GM23338 (cell line): Measurements from ENCODE around the gene FLNB. TPM values are rescaled to one million over a fixed set of nuclear protein-coding genes. Genes with fewer than 3 reads are reported as not detected.

Source experiments
- ATAC-seq: fragments of 200-7000 bp; cut with Tn5 transposase; 3 replicates; pipeline ENCODE4 v1.9.1; 2020
- DNase-seq: peaks from one replicate; pipeline ENCODE4 v3.0.0-alpha.2; 2015; ENCODE audit warnings: low spot score
- H2AFZ ChIP-seq: fragments of 200-600 bp; sonication (generic); 2 replicates; pipeline ENCODE4 v1.8.0; 2016; ENCODE audit warnings: antibody characterized with exemption, mild to moderate bottlenecking, moderate library complexity
- H3F3A ChIP-seq: fragments of 200-600 bp; sonication (generic); replicated peaks from 2 replicates; pipeline ENCODE4 v1.8.0; 2017; ENCODE audit warnings: antibody characterized with exemption, mixed run types, low read depth
- H3K27ac ChIP-seq: fragments of 200-600 bp; sonication (generic); 2 replicates; pipeline ENCODE4 v1.6.1; 2016; ENCODE audit warnings: low read depth
- H3K27me3 ChIP-seq: fragments of 200-600 bp; sonication (generic); 2 replicates; pipeline ENCODE4 v1.8.0; 2016; ENCODE audit warnings: mild to moderate bottlenecking, mixed run types, moderate library complexity; ENCODE audit not compliant: insufficient read depth
- H3K36me3 ChIP-seq: fragments of 200-600 bp; sonication (generic); 2 replicates; pipeline ENCODE4 v1.8.0; 2016; ENCODE audit warnings: mild to moderate bottlenecking; ENCODE audit not compliant: insufficient read depth
- H3K4me1 ChIP-seq: fragments of 200-600 bp; sonication (generic); 2 replicates; pipeline ENCODE4 v1.8.0; 2016; ENCODE audit warnings: mild to moderate bottlenecking, moderate library complexity; ENCODE audit not compliant: insufficient read depth
- H3K4me2 ChIP-seq: fragments of 200-600 bp; sonication (generic); 2 replicates; pipeline ENCODE4 v1.7.1; 2017; ENCODE audit warnings: mixed run types
- H3K4me3 ChIP-seq: fragments of 200-600 bp; sonication (generic); 2 replicates; pipeline ENCODE4 v1.6.1; 2016; ENCODE audit warnings: mixed run types
- H3K79me2 ChIP-seq: fragments of 200-600 bp; sonication (generic); replicated peaks from 2 replicates; pipeline ENCODE4 v1.8.0; 2017; ENCODE audit warnings: mild to moderate bottlenecking; ENCODE audit not compliant: insufficient read depth
- H3K9me2 ChIP-seq: fragments of 200-600 bp; sonication (generic); 2 replicates; pipeline ENCODE4 v1.8.0; 2017; ENCODE audit not compliant: insufficient read depth
- H4K20me1 ChIP-seq: fragments of 200-600 bp; sonication (generic); replicated peaks from 2 replicates; pipeline ENCODE4 v1.8.0; 2017; ENCODE audit warnings: mild to moderate bottlenecking; ENCODE audit not compliant: insufficient read depth
- H3K27ac Mint-ChIP-seq: 2 replicates; pipeline ENCODE4 v1.8.0; 2020; ENCODE audit warnings: inconsistent platforms, mild to moderate bottlenecking, moderate library complexity, mixed read lengths
- H3K27me3 Mint-ChIP-seq: 3 replicates; pipeline ENCODE4 v1.8.0; 2022; ENCODE audit warnings: low read depth, mild to moderate bottlenecking, moderate library complexity, mixed read lengths, inconsistent platforms; ENCODE audit not compliant: insufficient read depth, poor library complexity
- H3K36me3 Mint-ChIP-seq: 3 replicates; pipeline ENCODE4 v1.8.0; 2021; ENCODE audit warnings: low read depth, mild to moderate bottlenecking, inconsistent platforms, moderate library complexity, mixed read lengths
- H3K4me1 Mint-ChIP-seq: 3 replicates; pipeline ENCODE4 v1.8.0; 2020; ENCODE audit warnings: mild to moderate bottlenecking, inconsistent platforms, mixed read lengths
- H3K4me3 Mint-ChIP-seq: 3 replicates; pipeline ENCODE4 v1.8.0; 2021; ENCODE audit warnings: moderate library complexity, mild to moderate bottlenecking, inconsistent platforms, mixed read lengths
- H3K9me3 Mint-ChIP-seq: 3 replicates; pipeline ENCODE4 v1.8.0; 2020; ENCODE audit warnings: moderate library complexity, mild to moderate bottlenecking, inconsistent platforms, mixed read lengths
- CREB1 ChIP-seq: fragments of 250-450 bp; sonication (Bioruptor Pico); IDR thresholded peaks from 2 replicates; pipeline ENCODE4 v1.5.0; 2020; ENCODE audit warnings: low read depth, mild to moderate bottlenecking, moderate library complexity
- EZH2 ChIP-seq: fragments of 200-600 bp; sonication (generic); IDR thresholded peaks from one replicate; pipeline ENCODE4 v1.8.0; 2017; ENCODE audit warnings: antibody characterized with exemption, mild to moderate bottlenecking, low read depth; ENCODE audit not compliant: unreplicated experiment
- EZH2phosphoT487 ChIP-seq: fragments of 200-600 bp; sonication (generic); IDR thresholded peaks from one replicate; pipeline ENCODE4 v1.8.1; 2018; ENCODE audit warnings: antibody characterized with exemption; ENCODE audit not compliant: unreplicated experiment
- JUNB ChIP-seq: IDR thresholded peaks from one replicate; pipeline ENCODE4 v1.6.1; 2016; ENCODE audit warnings: antibody characterized with exemption; ENCODE audit not compliant: unreplicated experiment
- NANOG ChIP-seq: IDR thresholded peaks from 2 replicates; pipeline ENCODE4 v1.6.1; 2016; ENCODE audit warnings: antibody characterized with exemption, borderline replicate concordance
- POLR2AphosphoS5 ChIP-seq: IDR thresholded peaks from 2 replicates; pipeline ENCODE4 v1.6.1; 2016; ENCODE audit warnings: antibody characterized with exemption, low read depth
- STAT1 ChIP-seq: IDR thresholded peaks from one replicate; pipeline ENCODE4 v1.6.1; 2016; ENCODE audit warnings: antibody characterized with exemption; ENCODE audit not compliant: unreplicated experiment
- ZNF114 ChIP-seq: fragments of 250-450 bp; sonication (Bioruptor Pico); IDR thresholded peaks from 2 replicates; pipeline ENCODE4 v1.5.0; 2020; ENCODE audit warnings: mild to moderate bottlenecking, moderate library complexity
- ZNF331 ChIP-seq: fragments of 250-450 bp; sonication (Bioruptor Pico); IDR thresholded peaks from 2 replicates; pipeline ENCODE4 v1.5.0; 2020; ENCODE audit warnings: low read depth, mild to moderate bottlenecking, moderate library complexity
- polyA plus RNA-seq: library from polyadenylated mRNA; unstranded; fragments of >200 nt; fragmentation: Nextera tagmentation; extraction: Ambion mirVana; gene quantifications from 2 replicates; pipeline ENCODE4 v1.2.1, GENCODE V29; 2016
- total RNA-seq: library from RNA; depleted of rRNA; stranded (reverse); fragments of >200 nt; shearing (Covaris generic); gene quantifications from 2 replicates; pipeline ENCODE4 v1.2.3, GENCODE V29; 2014
- TF ChIP-seq, protein P1 (sequence below): fragments of 250-450 bp; sonication (Bioruptor Pico); IDR thresholded peaks from 2 replicates; pipeline ENCODE4 v1.5.0; 2020; ENCODE audit warnings: mild to moderate bottlenecking, moderate library complexity
- TF ChIP-seq, protein P2 (sequence below): IDR thresholded peaks from 2 replicates; pipeline ENCODE4 v1.6.1; 2016; ENCODE audit warnings: antibody characterized with exemption
- TF ChIP-seq, protein P3 (sequence below): IDR thresholded peaks from one replicate; pipeline ENCODE4 v1.6.1; 2018; ENCODE audit warnings: antibody characterized with exemption; ENCODE audit not compliant: unreplicated experiment
- TF ChIP-seq, protein P4 (sequence below), 2 experiments: fragments of 200-600 bp in 1 of 2; sonication (generic) in 1 of 2; conservative IDR thresholded peaks; 2 replicates each; pipeline versions ENCODE4 v1.5.1 to v1.6.1; 2016 to 2017; ENCODE audit warnings: antibody characterized with exemption in 2 of 2, low read depth in 2 of 2, mild to moderate bottlenecking in 2 of 2, moderate library complexity in 1 of 2

The FLNB gene
- total and polyA plus RNA-seq, 2 experiments from 2014 or later = 39.7 to 179 TPM

DNA sequence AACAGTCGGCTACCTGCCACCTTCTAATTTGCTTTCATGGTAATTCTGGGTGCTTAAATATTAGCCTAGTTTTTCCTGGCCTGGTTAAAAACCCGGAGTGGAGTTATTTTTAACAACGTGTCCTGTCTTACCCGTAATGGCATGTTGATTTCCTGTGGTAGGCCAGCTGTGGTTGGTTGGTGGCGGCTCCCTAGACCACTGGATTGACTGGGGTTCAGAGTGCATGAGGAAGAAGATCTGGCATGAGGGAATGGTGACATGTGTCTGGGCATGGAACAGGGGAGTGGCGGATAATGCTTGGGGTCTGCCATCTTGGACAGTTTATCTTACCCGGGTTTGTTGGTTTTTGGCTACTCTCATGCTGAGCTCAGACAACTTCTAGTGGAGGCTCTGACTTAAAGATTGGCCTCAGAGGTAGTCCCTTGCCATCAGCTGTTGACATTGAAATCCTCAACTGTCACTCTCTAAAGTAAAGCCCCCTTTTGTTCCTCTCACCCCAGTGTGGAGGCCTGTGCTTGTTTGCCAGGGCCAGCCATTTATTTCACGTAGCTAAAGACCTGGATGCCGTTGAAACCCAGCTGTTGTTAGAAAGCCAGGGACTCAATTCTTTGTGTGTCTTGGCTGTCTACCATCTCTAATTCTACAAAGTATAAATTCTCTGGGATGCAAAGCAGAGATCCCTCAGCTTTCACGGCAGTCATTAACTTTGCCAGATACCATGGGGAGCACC, 121.0 kb downstream of the FLNB start:
- Histone ChIP-seq H3F3A (no peaks in the 10 kb centered on the region), H3K79me2 (no peaks in the 10 kb centered on the region; the same call in 1 of the 2 replicates), H3K27me3 (no peaks in the 10 kb centered on the region), H3K4me2 (no peak overlapping the region), H3K36me3 (peaks cover 42% of the 10 kb centered on the region), H2AFZ (no peak overlapping the region), H3K4me1 (no peaks in the 10 kb centered on the region), H4K20me1 (0 out of 2 replicates have a peak, but pooled peaks cover 4% of the 10 kb centered on the region), H3K27ac (no peak overlapping the region), H3K4me3 (no peak overlapping the region), H3K9me2 (no peaks in the 10 kb centered on the region)
- H3K27ac Mint-ChIP-seq = no peak overlapping the region
- H3K4me1 Mint-ChIP-seq = no peaks in the 10 kb centered on the region
- TF ChIP-seq EZH2phosphoT487 (no peak), EZH2 (no peak), STAT1 (no peak), JUNB (no peak), NANOG (no peak), ZNF331 (no peak), POLR2AphosphoS5 (no peak), CREB1 (CRISPR knock-in tag) (no peak), ZNF114 (CRISPR knock-in tag) (no peak)
- TF ChIP-seq, protein P1, sequence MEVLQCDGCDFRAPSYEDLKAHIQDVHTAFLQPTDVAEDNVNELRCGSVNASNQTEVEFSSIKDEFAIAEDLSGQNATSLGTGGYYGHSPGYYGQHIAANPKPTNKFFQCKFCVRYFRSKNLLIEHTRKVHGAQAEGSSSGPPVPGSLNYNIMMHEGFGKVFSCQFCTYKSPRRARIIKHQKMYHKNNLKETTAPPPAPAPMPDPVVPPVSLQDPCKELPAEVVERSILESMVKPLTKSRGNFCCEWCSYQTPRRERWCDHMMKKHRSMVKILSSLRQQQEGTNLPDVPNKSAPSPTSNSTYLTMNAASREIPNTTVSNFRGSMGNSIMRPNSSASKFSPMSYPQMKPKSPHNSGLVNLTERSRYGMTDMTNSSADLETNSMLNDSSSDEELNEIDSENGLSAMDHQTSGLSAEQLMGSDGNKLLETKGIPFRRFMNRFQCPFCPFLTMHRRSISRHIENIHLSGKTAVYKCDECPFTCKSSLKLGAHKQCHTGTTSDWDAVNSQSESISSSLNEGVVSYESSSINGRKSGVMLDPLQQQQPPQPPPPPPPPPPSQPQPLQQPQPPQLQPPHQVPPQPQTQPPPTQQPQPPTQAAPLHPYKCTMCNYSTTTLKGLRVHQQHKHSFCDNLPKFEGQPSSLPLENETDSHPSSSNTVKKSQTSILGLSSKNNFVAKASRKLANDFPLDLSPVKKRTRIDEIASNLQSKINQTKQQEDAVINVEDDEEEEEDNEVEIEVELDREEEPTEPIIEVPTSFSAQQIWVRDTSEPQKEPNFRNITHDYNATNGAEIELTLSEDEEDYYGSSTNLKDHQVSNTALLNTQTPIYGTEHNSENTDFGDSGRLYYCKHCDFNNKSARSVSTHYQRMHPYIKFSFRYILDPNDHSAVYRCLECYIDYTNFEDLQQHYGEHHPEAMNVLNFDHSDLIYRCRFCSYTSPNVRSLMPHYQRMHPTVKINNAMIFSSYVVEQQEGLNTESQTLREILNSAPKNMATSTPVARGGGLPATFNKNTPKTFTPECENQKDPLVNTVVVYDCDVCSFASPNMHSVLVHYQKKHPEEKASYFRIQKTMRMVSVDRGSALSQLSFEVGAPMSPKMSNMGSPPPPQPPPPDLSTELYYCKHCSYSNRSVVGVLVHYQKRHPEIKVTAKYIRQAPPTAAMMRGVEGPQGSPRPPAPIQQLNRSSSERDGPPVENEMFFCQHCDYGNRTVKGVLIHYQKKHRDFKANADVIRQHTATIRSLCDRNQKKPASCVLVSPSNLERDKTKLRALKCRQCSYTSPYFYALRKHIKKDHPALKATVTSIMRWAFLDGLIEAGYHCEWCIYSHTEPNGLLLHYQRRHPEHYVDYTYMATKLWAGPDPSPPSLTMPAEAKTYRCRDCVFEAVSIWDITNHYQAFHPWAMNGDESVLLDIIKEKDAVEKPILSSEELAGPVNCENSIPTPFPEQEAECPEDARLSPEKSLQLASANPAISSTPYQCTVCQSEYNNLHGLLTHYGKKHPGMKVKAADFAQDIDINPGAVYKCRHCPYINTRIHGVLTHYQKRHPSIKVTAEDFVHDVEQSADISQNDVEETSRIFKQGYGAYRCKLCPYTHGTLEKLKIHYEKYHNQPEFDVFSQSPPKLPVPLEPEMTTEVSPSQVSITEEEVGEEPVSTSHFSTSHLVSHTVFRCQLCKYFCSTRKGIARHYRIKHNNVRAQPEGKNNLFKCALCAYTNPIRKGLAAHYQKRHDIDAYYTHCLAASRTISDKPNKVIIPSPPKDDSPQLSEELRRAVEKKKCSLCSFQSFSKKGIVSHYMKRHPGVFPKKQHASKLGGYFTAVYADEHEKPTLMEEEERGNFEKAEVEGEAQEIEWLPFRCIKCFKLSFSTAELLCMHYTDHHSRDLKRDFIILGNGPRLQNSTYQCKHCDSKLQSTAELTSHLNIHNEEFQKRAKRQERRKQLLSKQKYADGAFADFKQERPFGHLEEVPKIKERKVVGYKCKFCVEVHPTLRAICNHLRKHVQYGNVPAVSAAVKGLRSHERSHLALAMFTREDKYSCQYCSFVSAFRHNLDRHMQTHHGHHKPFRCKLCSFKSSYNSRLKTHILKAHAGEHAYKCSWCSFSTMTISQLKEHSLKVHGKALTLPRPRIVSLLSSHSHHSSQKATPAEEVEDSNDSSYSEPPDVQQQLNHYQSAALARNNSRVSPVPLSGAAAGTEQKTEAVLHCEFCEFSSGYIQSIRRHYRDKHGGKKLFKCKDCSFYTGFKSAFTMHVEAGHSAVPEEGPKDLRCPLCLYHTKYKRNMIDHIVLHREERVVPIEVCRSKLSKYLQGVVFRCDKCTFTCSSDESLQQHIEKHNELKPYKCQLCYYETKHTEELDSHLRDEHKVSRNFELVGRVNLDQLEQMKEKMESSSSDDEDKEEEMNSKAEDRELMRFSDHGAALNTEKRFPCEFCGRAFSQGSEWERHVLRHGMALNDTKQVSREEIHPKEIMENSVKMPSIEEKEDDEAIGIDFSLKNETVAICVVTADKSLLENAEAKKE (CRISPR knock-in tag) = no peak
- TF ChIP-seq, protein P2, sequence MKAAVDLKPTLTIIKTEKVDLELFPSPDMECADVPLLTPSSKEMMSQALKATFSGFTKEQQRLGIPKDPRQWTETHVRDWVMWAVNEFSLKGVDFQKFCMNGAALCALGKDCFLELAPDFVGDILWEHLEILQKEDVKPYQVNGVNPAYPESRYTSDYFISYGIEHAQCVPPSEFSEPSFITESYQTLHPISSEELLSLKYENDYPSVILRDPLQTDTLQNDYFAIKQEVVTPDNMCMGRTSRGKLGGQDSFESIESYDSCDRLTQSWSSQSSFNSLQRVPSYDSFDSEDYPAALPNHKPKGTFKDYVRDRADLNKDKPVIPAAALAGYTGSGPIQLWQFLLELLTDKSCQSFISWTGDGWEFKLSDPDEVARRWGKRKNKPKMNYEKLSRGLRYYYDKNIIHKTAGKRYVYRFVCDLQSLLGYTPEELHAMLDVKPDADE = no peak
- TF ChIP-seq, protein P3, sequence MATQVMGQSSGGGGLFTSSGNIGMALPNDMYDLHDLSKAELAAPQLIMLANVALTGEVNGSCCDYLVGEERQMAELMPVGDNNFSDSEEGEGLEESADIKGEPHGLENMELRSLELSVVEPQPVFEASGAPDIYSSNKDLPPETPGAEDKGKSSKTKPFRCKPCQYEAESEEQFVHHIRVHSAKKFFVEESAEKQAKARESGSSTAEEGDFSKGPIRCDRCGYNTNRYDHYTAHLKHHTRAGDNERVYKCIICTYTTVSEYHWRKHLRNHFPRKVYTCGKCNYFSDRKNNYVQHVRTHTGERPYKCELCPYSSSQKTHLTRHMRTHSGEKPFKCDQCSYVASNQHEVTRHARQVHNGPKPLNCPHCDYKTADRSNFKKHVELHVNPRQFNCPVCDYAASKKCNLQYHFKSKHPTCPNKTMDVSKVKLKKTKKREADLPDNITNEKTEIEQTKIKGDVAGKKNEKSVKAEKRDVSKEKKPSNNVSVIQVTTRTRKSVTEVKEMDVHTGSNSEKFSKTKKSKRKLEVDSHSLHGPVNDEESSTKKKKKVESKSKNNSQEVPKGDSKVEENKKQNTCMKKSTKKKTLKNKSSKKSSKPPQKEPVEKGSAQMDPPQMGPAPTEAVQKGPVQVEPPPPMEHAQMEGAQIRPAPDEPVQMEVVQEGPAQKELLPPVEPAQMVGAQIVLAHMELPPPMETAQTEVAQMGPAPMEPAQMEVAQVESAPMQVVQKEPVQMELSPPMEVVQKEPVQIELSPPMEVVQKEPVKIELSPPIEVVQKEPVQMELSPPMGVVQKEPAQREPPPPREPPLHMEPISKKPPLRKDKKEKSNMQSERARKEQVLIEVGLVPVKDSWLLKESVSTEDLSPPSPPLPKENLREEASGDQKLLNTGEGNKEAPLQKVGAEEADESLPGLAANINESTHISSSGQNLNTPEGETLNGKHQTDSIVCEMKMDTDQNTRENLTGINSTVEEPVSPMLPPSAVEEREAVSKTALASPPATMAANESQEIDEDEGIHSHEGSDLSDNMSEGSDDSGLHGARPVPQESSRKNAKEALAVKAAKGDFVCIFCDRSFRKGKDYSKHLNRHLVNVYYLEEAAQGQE = no peak
- TF ChIP-seq, protein P4, sequence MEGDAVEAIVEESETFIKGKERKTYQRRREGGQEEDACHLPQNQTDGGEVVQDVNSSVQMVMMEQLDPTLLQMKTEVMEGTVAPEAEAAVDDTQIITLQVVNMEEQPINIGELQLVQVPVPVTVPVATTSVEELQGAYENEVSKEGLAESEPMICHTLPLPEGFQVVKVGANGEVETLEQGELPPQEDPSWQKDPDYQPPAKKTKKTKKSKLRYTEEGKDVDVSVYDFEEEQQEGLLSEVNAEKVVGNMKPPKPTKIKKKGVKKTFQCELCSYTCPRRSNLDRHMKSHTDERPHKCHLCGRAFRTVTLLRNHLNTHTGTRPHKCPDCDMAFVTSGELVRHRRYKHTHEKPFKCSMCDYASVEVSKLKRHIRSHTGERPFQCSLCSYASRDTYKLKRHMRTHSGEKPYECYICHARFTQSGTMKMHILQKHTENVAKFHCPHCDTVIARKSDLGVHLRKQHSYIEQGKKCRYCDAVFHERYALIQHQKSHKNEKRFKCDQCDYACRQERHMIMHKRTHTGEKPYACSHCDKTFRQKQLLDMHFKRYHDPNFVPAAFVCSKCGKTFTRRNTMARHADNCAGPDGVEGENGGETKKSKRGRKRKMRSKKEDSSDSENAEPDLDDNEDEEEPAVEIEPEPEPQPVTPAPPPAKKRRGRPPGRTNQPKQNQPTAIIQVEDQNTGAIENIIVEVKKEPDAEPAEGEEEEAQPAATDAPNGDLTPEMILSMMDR (conservative IDR thresholded peaks at IDR 0.05; ENCODE audit: low read depth in 2 of 2) = no peak
- ATAC-seq (no peak), DNase-seq (no peak)
- H3K36me3 Mint-ChIP-seq = peaks cover 72% of the 10 kb centered on the region
- H3K9me3 Mint-ChIP-seq = no peaks in the 10 kb centered on the region
- peaks cover 2% of the 10 kb centered on the region for H3K27me3 Mint-ChIP-seq
- no peak overlapping the region for H3K4me3 Mint-ChIP-seq
